Ramos (cell line): ENCODE measurements around the gene RFFL.

ENCODE experiments used
- in situ Hi-C: fragments of 300-500 bp; cut with MboI; formaldehyde crosslinking; loops from one replicate; pipeline ENCODE4 v1.14.3; 2022; ENCODE audit warnings: low sequenced_read_pairs; ENCODE audit not compliant: unreplicated experiment

The RFFL gene

DNA sequence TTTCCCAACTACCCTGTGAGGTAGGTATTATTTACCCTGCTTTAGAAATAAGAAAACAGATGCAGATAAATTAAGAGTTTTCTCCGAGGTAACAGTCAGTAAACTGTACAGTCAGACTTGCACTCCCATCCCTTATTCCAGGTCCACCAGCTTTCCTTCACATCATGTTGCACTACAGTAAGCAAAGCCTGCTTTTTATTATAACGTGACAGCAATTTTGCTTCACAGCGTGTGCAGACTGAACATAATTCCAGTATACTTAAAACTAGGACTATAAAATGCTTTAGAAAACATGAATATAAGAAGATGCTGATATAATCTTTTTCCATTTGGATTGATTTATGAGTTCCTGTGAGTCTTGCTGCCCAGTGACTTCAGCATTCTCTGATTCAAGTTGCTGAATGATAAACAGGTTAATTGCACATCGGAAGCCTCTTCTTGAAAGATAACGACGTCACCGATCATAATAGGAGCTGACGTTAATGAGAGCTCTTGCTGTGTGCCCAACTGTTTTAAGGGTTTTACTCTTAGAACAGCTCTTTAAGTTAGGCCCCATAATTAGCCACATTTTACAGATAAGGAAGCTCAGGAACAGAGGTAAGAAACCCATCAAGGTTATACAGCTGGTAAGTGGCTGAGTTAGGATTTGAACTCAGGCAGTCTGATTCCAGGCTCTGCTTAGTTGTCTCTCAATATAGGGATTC lies 81.8 kb downstream of the RFFL start:
- in situ Hi-C loops: no loop called here

GRCh38 chr17:34980681-34981537 lies 82.6 kb downstream of the RFFL start:
- in situ Hi-C loops: no loop called here

GRCh38 chr17:34980353-34980680 lies 83.2 kb downstream of the RFFL start, which contains the start of gene LIG3:
Gene LIG3, plus strand, starts transcription at chr17:34980512. Its CDS starts 2,494 bp downstream, at chr17:34983006.
- in situ Hi-C loops: no loop called here

- in situ Hi-C loops: no loop called here
These were observed 83.7 kb downstream of the RFFL start for GRCh38 chr17:34979650-34980352.

DNA sequence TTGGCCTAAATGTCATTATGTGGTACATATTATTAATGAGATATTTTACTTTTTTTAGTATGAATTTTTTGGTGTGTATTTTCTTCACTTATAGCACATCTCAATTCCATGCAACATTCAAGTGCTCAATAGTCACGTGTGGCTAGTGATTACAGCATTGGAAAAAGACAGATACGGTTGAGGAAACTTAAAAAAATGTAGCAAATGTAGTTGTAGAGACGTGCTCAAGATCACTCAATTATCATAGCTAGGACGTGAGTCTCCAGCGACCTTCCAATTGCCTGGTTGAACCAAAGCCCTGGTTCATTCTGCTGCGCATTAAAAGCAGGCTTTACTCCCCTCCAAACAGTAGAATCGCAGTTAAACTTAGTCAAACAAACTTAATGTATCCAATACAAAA lies 84.4 kb downstream of the RFFL start:
- in situ Hi-C loops: no loop called here

GRCh38 chr17:34974794-34975785 lies 88.4 kb downstream of the RFFL start:
- in situ Hi-C loops: no loop called here

DNA sequence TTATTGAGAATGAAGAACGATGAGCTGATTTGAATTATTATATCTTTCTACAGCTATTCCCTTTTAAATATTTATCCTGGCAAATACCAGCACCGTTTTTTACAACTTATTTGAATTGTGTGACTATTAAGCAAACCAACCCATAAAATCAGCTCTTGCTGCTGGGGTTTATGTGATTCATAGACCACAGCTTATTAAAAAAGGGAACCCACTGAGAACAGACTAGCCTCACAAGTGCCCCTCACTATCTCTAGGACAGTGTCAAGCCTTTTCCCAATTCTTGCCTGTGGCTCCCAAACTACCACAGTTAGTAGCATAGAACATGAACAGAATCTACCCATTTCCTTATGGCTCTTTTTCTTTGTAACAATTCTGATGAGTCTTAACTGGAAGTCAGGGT lies 89.3 kb downstream of the RFFL start:
- in situ Hi-C loops: no loop called here

GRCh38 chr17:34961093-34961911 lies 102.2 kb downstream of the RFFL start, which contains the start of the genes CCT6B and ZNF830:
Gene CCT6B, minus strand, starts transcription at chr17:34961460. Its CDS starts 67 bp downstream, at chr17:34961393.
Gene ZNF830, plus strand, starts transcription at chr17:34961540. Its CDS starts 27 bp downstream, at chr17:34961567.
- in situ Hi-C loops: loop anchor here (10.0 kb wide), 1 partner anchor 63 kb away; no protein-coding TSS in a partner anchor

DNA sequence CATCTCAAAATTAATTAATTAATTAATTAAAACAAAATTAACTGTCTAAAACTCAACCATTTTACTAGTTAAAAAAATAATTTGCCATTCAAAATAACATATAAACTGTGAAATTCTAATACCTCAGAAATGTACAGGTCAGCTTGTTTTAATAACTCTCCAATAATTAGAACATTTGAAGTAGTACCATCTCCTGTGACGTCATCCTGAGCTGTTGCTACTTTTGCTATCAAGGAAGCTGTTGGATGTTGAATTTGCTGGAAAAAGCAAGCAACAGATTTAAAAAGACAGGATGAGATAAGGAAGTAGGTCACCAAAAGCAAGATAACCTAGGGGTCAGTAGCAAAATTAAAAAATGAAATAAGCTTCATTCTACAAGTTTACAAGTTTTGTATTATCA lies 105.1 kb downstream of the RFFL start:
- in situ Hi-C loops: no loop called here
